DOHH2 (cell line): ENCODE results near the gene LGR5.
A peak's percentile ranks its signal among the peaks of the same experiment; 100 is the strongest.

Experiments
- H3F3A ChIP-seq: fragments of 200-600 bp; sonication (generic), shearing (Covaris generic); 2 replicates; pipeline ENCODE4 v1.6.0; 2016; ENCODE audit warnings: antibody characterized with exemption, mild to moderate bottlenecking; ENCODE audit not compliant: control insufficient read depth, insufficient read depth
- H3K27ac ChIP-seq: fragments of 200-600 bp; sonication (generic); 2 replicates; pipeline ENCODE4 v1.5.1; 2014; ENCODE audit warnings: low read depth, mild to moderate bottlenecking, low read length, moderate library complexity
- H3K27me3 ChIP-seq: fragments of 200-600 bp; sonication (generic); 2 replicates; pipeline ENCODE4 v1.6.1; 2014; ENCODE audit warnings: mild to moderate bottlenecking, low read length, mixed read lengths; ENCODE audit not compliant: control insufficient read depth
- H3K36me3 ChIP-seq: fragments of 200-600 bp; sonication (generic); 2 replicates; pipeline ENCODE4 v1.6.1; 2014; ENCODE audit warnings: mild to moderate bottlenecking, low read length, moderate library complexity, mixed read lengths; ENCODE audit not compliant: control insufficient read depth
- H3K4me1 ChIP-seq: fragments of 200-600 bp; sonication (generic); 2 replicates; pipeline ENCODE4 v1.6.1; 2014; ENCODE audit warnings: mild to moderate bottlenecking, low read length, mixed read lengths; ENCODE audit not compliant: control insufficient read depth
- H3K4me2 ChIP-seq: fragments of 200-600 bp; sonication (generic); 2 replicates; pipeline ENCODE4 v1.6.0; 2014; ENCODE audit warnings: mild to moderate bottlenecking, low read length, moderate library complexity
- H3K4me3 ChIP-seq: fragments of 200-600 bp; sonication (generic); 2 replicates; pipeline ENCODE4 v1.5.1; 2014; ENCODE audit warnings: mild to moderate bottlenecking, low read length, mixed read lengths
- H3K79me2 ChIP-seq: fragments of 200-600 bp; sonication (generic); 2 replicates; pipeline ENCODE4 v1.6.1; 2014; ENCODE audit warnings: mild to moderate bottlenecking, low read length, mixed read lengths; ENCODE audit not compliant: control insufficient read depth
- H3K9me2 ChIP-seq: fragments of 200-600 bp; sonication (generic); replicated peaks from 2 replicates; pipeline ENCODE4 v1.6.1; 2014; ENCODE audit warnings: mild to moderate bottlenecking, low read length, mixed read lengths; ENCODE audit not compliant: control insufficient read depth
- H3K9me3 ChIP-seq: fragments of 200-600 bp; sonication (generic); 2 replicates; pipeline ENCODE4 v1.6.1; 2014; ENCODE audit warnings: antibody characterized with exemption, low read length, mixed read lengths; ENCODE audit not compliant: control insufficient read depth, insufficient read depth
- H4K20me1 ChIP-seq: fragments of 200-600 bp; sonication (generic); 2 replicates; pipeline ENCODE4 v1.6.0; 2014; ENCODE audit warnings: low read depth, mild to moderate bottlenecking, antibody characterized with exemption, low read length, moderate library complexity; ENCODE audit not compliant: control insufficient read depth, insufficient read depth
- CTCF ChIP-seq: fragments of 200-600 bp; sonication (generic); IDR thresholded peaks from one replicate; pipeline ENCODE4 v1.5.1; 2014; ENCODE audit warnings: antibody characterized with exemption, mild to moderate bottlenecking, low read depth, low read length; ENCODE audit not compliant: poor library complexity, severe bottlenecking
- EZH2phosphoT487 ChIP-seq: fragments of 200-600 bp; sonication (generic); IDR thresholded peaks from 2 replicates; pipeline ENCODE4 v1.6.1; 2017; ENCODE audit warnings: borderline replicate concordance, mild to moderate bottlenecking, antibody characterized with exemption, low read length, moderate library complexity, mixed read lengths

The LGR5 gene

DNA sequence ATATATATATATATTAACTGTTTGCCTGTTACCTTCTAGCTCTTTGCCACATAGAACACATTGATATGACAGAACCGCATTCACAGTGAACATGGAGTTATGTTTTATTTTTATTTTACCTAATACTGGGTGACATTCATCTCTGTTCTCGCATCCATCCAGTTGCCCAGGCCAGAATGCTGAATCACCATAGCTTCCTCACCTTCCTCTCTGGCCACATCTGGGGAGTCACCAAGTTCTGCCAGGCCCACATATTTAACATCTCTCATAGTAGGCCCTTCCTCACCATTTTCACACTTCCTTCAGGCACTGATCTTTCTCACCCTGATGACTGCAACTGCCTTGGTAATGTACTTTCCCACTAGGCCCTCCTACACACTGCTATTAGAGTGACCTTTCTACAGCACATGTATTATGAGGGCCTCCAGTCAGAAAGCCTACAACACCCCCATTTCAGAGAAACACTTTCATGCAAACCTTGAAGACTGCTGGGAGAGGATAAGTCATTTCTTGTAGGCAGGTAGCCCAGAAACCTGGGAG lies 106.8 kb downstream of the LGR5 start:
- Histone ChIP-seq H3K4me3 (no peak overlapping the region), H3F3A (no peaks in the 10 kb centered on the region), H3K27me3 (no peaks in the 10 kb centered on the region; the same call in 1 of the 2 replicates), H3K9me3 (no peaks in the 10 kb centered on the region), H3K27ac (no peak overlapping the region), H3K9me2 (no peaks in the 10 kb centered on the region), H3K79me2 (no peaks in the 10 kb centered on the region), H3K36me3 (no peaks in the 10 kb centered on the region), H3K4me2 (no peak overlapping the region), H3K4me1 (no peaks in the 10 kb centered on the region), H4K20me1 (no peaks in the 10 kb centered on the region)
- no peak for TF ChIP-seq CTCF
- TF ChIP-seq EZH2phosphoT487: no peak

GRCh38 chr12:71548893-71549292 lies 109.3 kb downstream of the LGR5 start:
- no peak for TF ChIP-seq CTCF
- TF ChIP-seq EZH2phosphoT487: no peak

GRCh38 chr12:71551529-71551928 lies 111.9 kb downstream of the LGR5 start:
- Histone ChIP-seq H3K9me2 (no peaks in the 10 kb centered on the region), H3K79me2 (no peaks in the 10 kb centered on the region), H3F3A (no peaks in the 10 kb centered on the region), H4K20me1 (no peaks in the 10 kb centered on the region), H3K27me3 (no peaks in the 10 kb centered on the region), H3K4me3 (no peak overlapping the region), H3K9me3 (no peaks in the 10 kb centered on the region), H3K36me3 (no peaks in the 10 kb centered on the region), H3K27ac (no peak overlapping the region), H3K4me2 (no peak overlapping the region), H3K4me1 (no peaks in the 10 kb centered on the region)
- TF ChIP-seq CTCF: peak; percentile 33
- no peak for TF ChIP-seq EZH2phosphoT487

More at GRCh38 chr12:71548893-71549292, 109.3 kb downstream of the LGR5 start:
- Histone ChIP-seq H3K4me1 (no peaks in the 10 kb centered on the region), H3K4me3 (no peak overlapping the region), H3K27me3 (no peaks in the 10 kb centered on the region), H3K36me3 (no peaks in the 10 kb centered on the region), H3K27ac (no peak overlapping the region), H3F3A (no peaks in the 10 kb centered on the region), H3K9me3 (no peaks in the 10 kb centered on the region), H3K4me2 (no peak overlapping the region), H3K9me2 (no peaks in the 10 kb centered on the region), H3K79me2 (no peaks in the 10 kb centered on the region), H4K20me1 (no peaks in the 10 kb centered on the region)
